Ascending aorta (tissue), 2 donors: ENCODE data around the gene KNTC1. TPM values are rescaled to one million over a fixed set of nuclear protein-coding genes. Genes with fewer than 3 reads are reported as not detected.

Source experiments
- DNase-seq, 2 donors: peaks; one replicate each; pipeline ENCODE4 v3.0.0-alpha.2; 2019; ENCODE audit warnings: low spot score in 2 of 2
- H3K27ac ChIP-seq, 2 donors: fragments of 200-600 bp; sonication (generic); one replicate each; pipeline ENCODE4 v1.5.1; 2016 to 2017; ENCODE audit warnings: mild to moderate bottlenecking in 1 of 2
- H3K27me3 ChIP-seq: fragments of 200-600 bp; sonication (generic); one replicate; pipeline ENCODE4 v1.5.1; 2017
- H3K36me3 ChIP-seq, 2 donors: fragments of 200-600 bp; sonication (generic); one replicate each; pipeline ENCODE4 v1.5.1; 2016
- H3K4me1 ChIP-seq, 2 donors: fragments of 200-600 bp; sonication (generic); one replicate each; pipeline ENCODE4 v1.5.1; 2016 to 2017; ENCODE audit warnings: mild to moderate bottlenecking in 1 of 2
- H3K4me3 ChIP-seq, 2 donors: fragments of 200-600 bp; sonication (generic); one replicate each; pipeline ENCODE4 v1.5.1; 2016 to 2017; ENCODE audit warnings: mild to moderate bottlenecking in 1 of 2
- H3K9me3 ChIP-seq, 2 donors: fragments of 200-600 bp; sonication (generic); one replicate each; pipeline ENCODE4 v1.5.1; 2016
- intact Hi-C: fragments of 100-400 bp; cut with DNase I; formaldehyde crosslinking; loops from one replicate; pipeline ENCODE4 v1.15.1; 2023
- total RNA-seq: library from RNA; depleted of rRNA; stranded (reverse); fragments of >200 nt; gene quantifications from one replicate; pipeline ENCODE4 v1.1.0, GENCODE V29; 2016
- TF ChIP-seq, protein P1 (sequence below), 3 experiments: fragments of 200-600 bp in 2 of 3; fragments of 450-650 bp in 1 of 3; sonication (generic) in 2 of 3; IDR thresholded peaks; one replicate each; pipeline ENCODE4 v1.5.1; 2016 to 2019; ENCODE audit warnings: antibody characterized with exemption in 3 of 3, mild to moderate bottlenecking in 1 of 3, moderate library complexity in 1 of 3

The KNTC1 gene
- total RNA-seq, 1 donor from 2014 or later: 10.5 TPM

DNA sequence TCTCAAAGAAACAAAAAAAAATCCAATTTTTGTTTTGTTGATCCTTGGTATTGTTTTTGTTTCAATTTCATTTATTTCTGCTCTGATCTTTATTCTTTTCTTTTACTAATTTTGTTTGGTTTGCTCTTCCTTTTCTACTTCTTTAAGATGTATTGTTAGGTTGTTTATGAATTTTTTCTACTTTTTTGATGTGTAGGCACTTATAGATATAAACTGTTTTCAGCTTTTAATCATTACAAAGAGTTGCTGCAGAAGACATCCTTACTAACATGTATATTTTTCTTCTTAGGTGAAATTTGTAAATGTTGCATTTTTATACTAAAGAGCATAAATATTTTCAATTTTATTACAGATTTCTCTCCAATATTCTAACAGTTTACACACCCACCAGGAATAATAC, 69.8 kb downstream of the KNTC1 start:
- TF ChIP-seq, protein P1, sequence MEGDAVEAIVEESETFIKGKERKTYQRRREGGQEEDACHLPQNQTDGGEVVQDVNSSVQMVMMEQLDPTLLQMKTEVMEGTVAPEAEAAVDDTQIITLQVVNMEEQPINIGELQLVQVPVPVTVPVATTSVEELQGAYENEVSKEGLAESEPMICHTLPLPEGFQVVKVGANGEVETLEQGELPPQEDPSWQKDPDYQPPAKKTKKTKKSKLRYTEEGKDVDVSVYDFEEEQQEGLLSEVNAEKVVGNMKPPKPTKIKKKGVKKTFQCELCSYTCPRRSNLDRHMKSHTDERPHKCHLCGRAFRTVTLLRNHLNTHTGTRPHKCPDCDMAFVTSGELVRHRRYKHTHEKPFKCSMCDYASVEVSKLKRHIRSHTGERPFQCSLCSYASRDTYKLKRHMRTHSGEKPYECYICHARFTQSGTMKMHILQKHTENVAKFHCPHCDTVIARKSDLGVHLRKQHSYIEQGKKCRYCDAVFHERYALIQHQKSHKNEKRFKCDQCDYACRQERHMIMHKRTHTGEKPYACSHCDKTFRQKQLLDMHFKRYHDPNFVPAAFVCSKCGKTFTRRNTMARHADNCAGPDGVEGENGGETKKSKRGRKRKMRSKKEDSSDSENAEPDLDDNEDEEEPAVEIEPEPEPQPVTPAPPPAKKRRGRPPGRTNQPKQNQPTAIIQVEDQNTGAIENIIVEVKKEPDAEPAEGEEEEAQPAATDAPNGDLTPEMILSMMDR (IDR thresholded peaks at IDR 0.05): no peak
- Histone ChIP-seq H3K36me3 (peaks cover under 1 to 11% of the 10 kb centered on the region in 2 donors), H3K4me1 (no peaks in the 10 kb centered on the region), H3K4me3 (no peak overlapping the region), H3K27me3 (no peaks in the 10 kb centered on the region), H3K9me3 (no peaks in the 10 kb centered on the region), H3K27ac (no peak overlapping the region)
- no peak for DNase-seq
- intact Hi-C loops: no loop called here

DNA sequence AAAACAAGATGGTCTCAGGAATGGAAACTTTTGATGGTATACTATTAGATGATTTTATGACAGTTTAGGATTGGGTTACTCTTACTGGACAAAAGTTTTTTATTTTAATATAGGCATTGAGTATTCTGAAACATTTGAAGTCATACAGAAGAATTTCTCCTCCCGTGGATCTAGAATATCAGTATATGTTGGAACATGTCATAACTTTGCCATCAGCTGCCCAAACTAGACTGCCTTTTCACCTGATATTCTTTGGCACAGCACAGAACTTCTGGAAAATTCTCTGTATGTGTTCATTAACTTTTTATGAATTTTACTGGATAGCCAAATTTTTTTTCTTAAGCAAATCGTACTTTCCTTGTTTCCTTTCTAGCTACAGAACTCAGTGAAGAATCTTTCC, 75.4 kb downstream of the KNTC1 start:
- H3K4me3 ChIP-seq: no peak overlapping the region
- no peaks in the 10 kb centered on the region for H3K36me3 ChIP-seq
- H3K27ac ChIP-seq: no peak overlapping the region
- no peaks in the 10 kb centered on the region for H3K4me1 ChIP-seq
- DNase-seq: no peak
- no peaks in the 10 kb centered on the region for H3K9me3 ChIP-seq
- intact Hi-C loops: no loop called here
- TF ChIP-seq, protein P1 (IDR thresholded peaks at IDR 0.05): no peak
- no peaks in the 10 kb centered on the region for H3K27me3 ChIP-seq

DNA sequence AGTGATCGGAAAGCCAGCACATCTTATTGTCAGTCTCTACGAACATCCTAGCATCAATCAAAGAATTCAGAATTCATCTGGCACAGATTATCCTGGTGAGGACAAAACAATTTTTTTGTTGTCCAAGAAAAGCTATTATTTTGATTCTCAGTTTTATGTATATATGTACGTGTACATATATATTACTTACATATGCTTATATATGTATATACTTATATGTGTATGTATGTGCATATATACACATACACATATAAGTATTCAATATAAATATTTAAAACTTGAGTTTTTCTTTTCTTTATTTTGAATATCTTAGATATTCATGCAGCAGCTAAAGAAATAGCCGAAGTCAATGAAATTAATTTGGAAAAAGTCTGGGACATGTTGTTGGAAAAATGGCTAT, 77.9 kb downstream of the KNTC1 start:
- no peak for DNase-seq
- H3K4me1 ChIP-seq: no peaks in the 10 kb centered on the region
- no peaks in the 10 kb centered on the region for H3K36me3 ChIP-seq
- TF ChIP-seq, protein P1 (IDR thresholded peaks at IDR 0.05): no peak
- no peaks in the 10 kb centered on the region for H3K9me3 ChIP-seq
- intact Hi-C loops: no loop called here
- no peaks in the 10 kb centered on the region for H3K27me3 ChIP-seq
- no peak overlapping the region for H3K4me3 ChIP-seq
- H3K27ac ChIP-seq: no peak overlapping the region

DNA sequence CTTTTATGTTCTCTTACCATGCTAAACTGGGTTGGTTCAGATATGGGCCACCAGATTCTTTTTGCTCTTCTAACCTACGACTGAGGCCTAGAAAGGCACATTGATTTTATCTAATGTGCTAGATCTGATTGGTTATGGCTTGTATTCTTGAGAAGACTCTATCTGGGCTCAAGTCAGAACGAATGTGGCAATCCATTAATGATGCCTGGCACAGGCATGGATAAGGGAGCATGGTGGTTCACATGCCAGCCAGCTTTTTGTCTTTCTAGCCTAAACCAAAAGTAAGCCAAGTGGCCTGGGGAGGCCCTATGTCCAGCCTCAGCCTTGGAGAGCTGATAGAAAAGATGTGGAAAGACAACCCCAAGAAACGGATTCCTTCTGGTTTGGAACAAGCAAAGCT, 82.7 kb downstream of the KNTC1 start:
- Histone ChIP-seq H3K36me3 (peaks cover 5 to 6% of the 10 kb centered on the region in 2 donors), H3K9me3 (no peaks in the 10 kb centered on the region), H3K4me1 (no peaks in the 10 kb centered on the region), H3K27ac (no peak overlapping the region), H3K4me3 (no peak overlapping the region), H3K27me3 (no peaks in the 10 kb centered on the region)
- no peak for DNase-seq
- intact Hi-C loops: no loop called here
- TF ChIP-seq, protein P1 (IDR thresholded peaks at IDR 0.05): no peak

DNA sequence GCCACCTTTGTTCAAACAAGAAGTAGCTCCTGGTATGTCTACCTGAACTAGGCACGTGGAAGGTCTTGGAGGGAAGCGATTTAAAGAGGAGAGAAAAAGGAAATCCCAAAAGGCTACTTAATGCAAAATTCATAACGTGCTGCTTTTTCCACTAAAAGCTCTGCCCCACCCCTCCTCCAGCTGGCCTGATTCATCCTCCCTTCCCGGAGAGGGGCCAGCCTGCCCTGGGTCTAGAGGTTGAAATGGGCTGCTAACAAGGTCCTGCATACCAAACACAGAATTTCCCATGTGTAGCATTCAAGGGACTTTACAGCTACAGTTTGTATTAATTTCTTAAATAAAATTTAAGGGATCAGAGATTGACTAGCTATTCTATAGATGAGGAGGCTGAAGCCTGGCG, 83.2 kb downstream of the KNTC1 start:
- Histone ChIP-seq H3K4me3 (no peak overlapping the region), H3K36me3 (peaks cover 5 to 6% of the 10 kb centered on the region in 2 donors), H3K27ac (no peak overlapping the region), H3K4me1 (no peaks in the 10 kb centered on the region), H3K27me3 (no peaks in the 10 kb centered on the region), H3K9me3 (no peaks in the 10 kb centered on the region)
- DNase-seq: no peak
- intact Hi-C loops: no loop called here
- TF ChIP-seq, protein P1 (IDR thresholded peaks at IDR 0.05): no peak

DNA sequence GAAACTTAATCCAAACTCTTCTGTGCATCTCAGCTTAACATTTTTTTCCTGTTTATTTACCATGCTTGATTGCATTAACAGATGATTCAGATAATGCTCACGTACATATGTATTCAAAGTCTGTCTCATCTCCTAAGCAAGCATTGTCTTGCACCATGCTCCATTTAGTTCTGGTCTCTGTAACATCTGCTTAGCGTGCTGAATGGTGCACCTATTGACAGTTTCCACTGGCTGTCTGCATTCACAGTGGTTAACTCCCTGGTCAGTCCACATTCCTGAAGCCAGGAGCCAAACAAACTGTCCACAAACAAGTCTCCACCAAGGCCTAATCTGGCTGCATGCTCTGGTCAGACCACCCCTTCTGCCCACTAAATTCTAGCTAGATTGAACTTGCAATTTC, 83.9 kb downstream of the KNTC1 start:
- H3K4me3 ChIP-seq: no peak overlapping the region
- TF ChIP-seq, protein P1 (IDR thresholded peaks at IDR 0.05): no peak
- no peak overlapping the region for H3K27ac ChIP-seq
- no peaks in the 10 kb centered on the region for H3K9me3 ChIP-seq
- H3K4me1 ChIP-seq: no peaks in the 10 kb centered on the region
- H3K27me3 ChIP-seq: no peaks in the 10 kb centered on the region
- DNase-seq: no peak
- H3K36me3 ChIP-seq: peaks cover 5 to 6% of the 10 kb centered on the region in 2 donors
- intact Hi-C loops: no loop called here
